GM19463 (cell line): ENCODE measurements around the gene ZNF568.

Experiments
- ATAC-seq: cut with Tn5 transposase; IDR thresholded peaks from one replicate; pipeline ENCODE4 v1.9.1; 2021; ENCODE audit warnings: mild to moderate bottlenecking, moderate library complexity; ENCODE audit not compliant: unreplicated experiment

The ZNF568 gene

GRCh38 chr19:36997843-36998235, 81.7 kb downstream of the ZNF568 start:
- no peak for ATAC-seq

GRCh38 chr19:36999313-36999712, 83.2 kb downstream of the ZNF568 start:
- ATAC-seq = no peak

GRCh38 chr19:37007587-37008220, 91.6 kb downstream of the ZNF568 start:
- no peak for ATAC-seq

GRCh38 chr19:37009871-37010270, 93.7 kb downstream of the ZNF568 start:
- ATAC-seq = no peak

GRCh38 chr19:37012093-37012745, 96.1 kb downstream of the ZNF568 start:
- no peak for ATAC-seq

GRCh38 chr19:37014456-37014855, 98.3 kb downstream of the ZNF568 start:
- ATAC-seq = no peak

GRCh38 chr19:37045140-37045539, 129.0 kb downstream of the ZNF568 start:
- ATAC-seq = no peak
